ENCODE measurements around the gene RXYLT1. TPM values are rescaled to one million over a fixed set of nuclear protein-coding genes. Genes with fewer than 3 reads are reported as not detected.

Gene RXYLT1
- 16.0 and 19.3 TPM in 2 replicates for total RNA-seq

GRCh38 chr12:63779498-63780481, at the start of gene RXYLT1:
RXYLT1 (plus strand) TSS chr12:63779909; CDS start chr12:63779961, 52 bp downstream.

GRCh38 chr12:63844391-63845341, 65.0 kb downstream of the RXYLT1 start, which contains the start of gene SRGAP1:
SRGAP1 (plus strand) TSS chr12:63844700; CDS start chr12:63844817, 117 bp downstream.

Other genes starting within 250 kb of the RXYLT1 start
- 0.30 and 5.1 TPM in 2 replicates for gene DPY19L2, start 111.4 kb upstream of the RXYLT1 start, total RNA-seq
- 6.2 and 28.0 TPM in 2 replicates for gene SRGAP1, start 64.8 kb downstream of the RXYLT1 start, total RNA-seq